K562 (cell line): Measurements from ENCODE around the gene CHN1. TPM values are rescaled to one million over a fixed set of nuclear protein-coding genes. Genes with fewer than 3 reads are reported as not detected.

Experiments used
- ATAC-seq: fragments of 200-7000 bp; cut with Tn5 transposase; 3 replicates; pipeline ENCODE4 v1.9.1; 2020; ENCODE audit warnings: moderate library complexity
- BruUV-seq: library from RNA; stranded (reverse); fragments of 400-500 nt; replicated peaks from 2 replicates; lab custom pipeline; 2021; lab: Mats Ljungman, UMichigan
- CTCF ChIA-PET: fragments of 300-600 bp; formaldehyde crosslinking; extraction: SDS; loops from one replicate; lab custom pipeline; 2021; ENCODE audit warnings: low intra/inter-chr PET ratio; lab: Yijun Ruan, JAX
- POLR2A ChIA-PET: fragments of 300-600, 350-650 bp; sonication (Branson Sonifier 250); formaldehyde crosslinking; extraction: SDS; loops from one replicate; lab custom pipeline; 2021; ENCODE audit warnings: antibody characterized with exemption, inconsistent platforms; lab: Yijun Ruan, JAX
- DNase-seq, 4 experiments: peaks; one replicate each; pipeline versions ENCODE4 v3.0.0 to v3.0.0-alpha.2; 2011 to 2018; ENCODE audit warnings: low spot score in 3 of 4, mixed read lengths in 3 of 4; ENCODE audit errors: extremely low read depth in 1 of 4
- FAIRE-seq: peaks from 2 replicates; lab custom pipeline; 2011; peaks lifted over from hg19 to GRCh38; lab: Jason Lieb, UNC
- H2AFZ ChIP-seq: 2 replicates; pipeline ENCODE4 v1.6.0; 2011; ENCODE audit warnings: low read depth, low read length, control low read depth, inconsistent platforms
- H3K27ac ChIP-seq: fragments of 200-600 bp; 3 replicates; pipeline ENCODE4 v1.8.0; 2011; ENCODE audit warnings: low read depth, mild to moderate bottlenecking, control low read depth, inconsistent platforms, low read length, moderate library complexity, mixed read lengths; ENCODE audit errors: extremely low read depth
- H3K27me3 ChIP-seq, 2 experiments: fragments of 300-600 bp in 1 of 2; 2 replicates in 1 of 2; 3 replicates in 1 of 2; pipeline versions ENCODE4 v1.6.0 to v1.8.0; 2011; ENCODE audit warnings: inconsistent platforms in 2 of 2, low read length in 2 of 2, mild to moderate bottlenecking in 1 of 2, mixed read lengths in 1 of 2, moderate library complexity in 1 of 2; ENCODE audit not compliant: control insufficient read depth in 2 of 2, insufficient read depth in 2 of 2
- H3K36me3 ChIP-seq: fragments of 300-600 bp; 3 replicates; pipeline ENCODE4 v1.8.0; 2011; ENCODE audit warnings: mild to moderate bottlenecking, low read length, inconsistent platforms; ENCODE audit not compliant: control insufficient read depth, insufficient read depth
- H3K4me1 ChIP-seq, 2 experiments: fragments of 200-600 bp in 1 of 2; replicated peaks in 1 of 2; 2 replicates in 1 of 2; 3 replicates in 1 of 2; pipeline versions ENCODE4 v1.5.1 to v1.8.0; 2011; ENCODE audit warnings: inconsistent platforms in 2 of 2, low read length in 2 of 2, mild to moderate bottlenecking in 1 of 2, mixed read lengths in 1 of 2, moderate library complexity in 1 of 2; ENCODE audit not compliant: control insufficient read depth in 2 of 2, insufficient read depth in 2 of 2
- H3K4me2 ChIP-seq: 2 replicates; pipeline ENCODE4 v1.6.1; 2011; ENCODE audit warnings: low read length, control low read depth, inconsistent platforms, mixed read lengths; ENCODE audit not compliant: insufficient read depth
- H3K4me3 ChIP-seq: fragments of 200-600 bp; sonication (generic), shearing (Covaris generic); 2 replicates; pipeline ENCODE4 v1.5.1; 2016; ENCODE audit warnings: control low read depth, inconsistent platforms
- H3K79me2 ChIP-seq: fragments of 200-600 bp; 3 replicates; pipeline ENCODE4 v1.8.0; 2011; ENCODE audit warnings: low read length, inconsistent platforms; ENCODE audit not compliant: control insufficient read depth, insufficient read depth
- H3K9ac ChIP-seq, 2 experiments: 2 replicates each; pipeline versions ENCODE4 v1.6.0 to v1.6.1; 2011; ENCODE audit warnings: low read depth in 2 of 2, low read length in 2 of 2, control low read depth in 1 of 2, inconsistent platforms in 1 of 2, mild to moderate bottlenecking in 1 of 2, mixed read lengths in 1 of 2; ENCODE audit not compliant: insufficient read depth in 1 of 2
- H3K9me1 ChIP-seq: one replicate; pipeline ENCODE4 v1.6.0; 2011; ENCODE audit warnings: inconsistent platforms, mild to moderate bottlenecking, low read length, moderate library complexity; ENCODE audit not compliant: control insufficient read depth, insufficient read depth
- H3K9me3 ChIP-seq: replicated peaks from 2 replicates; pipeline ENCODE4 v1.5.1; 2011; ENCODE audit warnings: low read depth, low read length, inconsistent platforms; ENCODE audit not compliant: control insufficient read depth, insufficient read depth
- H4K20me1 ChIP-seq: replicated peaks from 2 replicates; pipeline ENCODE4 v1.6.1; 2011; ENCODE audit warnings: low read length, inconsistent platforms, mixed read lengths; ENCODE audit not compliant: control insufficient read depth, insufficient read depth
- MAFG ChIP-seq: fragments of 450-650 bp; conservative IDR thresholded peaks from 2 replicates; pipeline ENCODE4 v1.6.1; 2016; ENCODE audit warnings: missing genetic modification characterization, missing compliant biosample characterization
- PCBP1 ChIP-seq: fragments of 200-400 bp; formaldehyde crosslinking; IDR thresholded peaks from 2 replicates; pipeline ENCODE4 v1.6.1; 2018; ENCODE audit warnings: mild to moderate bottlenecking, low read depth, low read length; ENCODE audit not compliant: poor library complexity, severe bottlenecking
- SREBF2 ChIP-seq: sonication (generic); formaldehyde crosslinking; IDR thresholded peaks from 2 replicates; pipeline ENCODE4 v1.4.0; 2020; ENCODE audit warnings: mild to moderate bottlenecking, missing genetic modification reagents
- YBX1 ChIP-seq: fragments of 450-650 bp; IDR thresholded peaks from 2 replicates; pipeline ENCODE4 v1.7.1; 2016; ENCODE audit warnings: mild to moderate bottlenecking
- WGBS: fragments of 100-300 bp; shearing (Covaris generic); methylation state at CpG from one replicate; pipeline ENCODE4 v1.1.6; 2016; ENCODE audit warnings: low coverage, mixed read lengths; ENCODE audit not compliant: insufficient coverage; ENCODE audit errors: missing lambda C conversion rate; 5-methylcytosine and 5-hydroxymethylcytosine counted together
- in situ Hi-C: fragments of 300-500 bp; cut with MboI; formaldehyde crosslinking; loops from 4 replicates; pipeline ENCODE4 v1.15.0; 2018; ENCODE audit warnings: inconsistent platforms, mixed read lengths
- intact Hi-C: fragments of 100-400 bp; cut with micrococcal nuclease; formaldehyde crosslinking; loops from 2 replicates; pipeline ENCODE4 v1.14.2; 2022
- polyA plus RNA-seq, 8 experiments: library from polyadenylated mRNA; depleted of rRNA in 4 of 8; stranded (reverse) in 5 of 8; unstranded in 3 of 8; fragments of >200 nt; fragmentation: Nextera tagmentation in 2 of 8; fragmentation: Illumina TruSeq in 1 of 8; extraction: Ambion mirVana in 2 of 8; extraction: Trizol in 1 of 8; gene quantifications; 2 replicates each; pipeline versions ENCODE4 v1.2.1 to v1.2.3, GENCODE V29; 2011 to 2014; ENCODE audit warnings: inconsistent platforms in 1 of 8, missing spikeins in 1 of 8
- total RNA-seq, 7 experiments: library from RNA; depleted of rRNA in 6 of 7; stranded (reverse); fragments of >200 nt in 6 of 7; fragmentation: Illumina TruSeq in 2 of 7; extraction: Trizol in 2 of 7; gene quantifications; 2 replicates each; pipeline versions ENCODE4 v1.2.1 to v1.2.3, GENCODE V29; 2011 to 2021; ENCODE audit warnings: low replicate concordance in 1 of 7
- TF ChIP-seq, protein P1 (sequence below): fragments of 250-450 bp; sonication (Bioruptor Pico); IDR thresholded peaks from 2 replicates; pipeline ENCODE4 v1.5.1; 2021; ENCODE audit warnings: mild to moderate bottlenecking
- TF ChIP-seq, protein P2 (sequence below): fragments of 450-650 bp; formaldehyde crosslinking; IDR thresholded peaks from 2 replicates; pipeline ENCODE4 v1.4.0; 2020; ENCODE audit warnings: mild to moderate bottlenecking, mixed read lengths

Gene CHN1
- total and polyA plus RNA-seq, 9 of the 15 experiments (the other 6 are each of a cell fraction or from before 2014, with no cell fraction given): 0.17 to 2.0 (median 0.87) TPM

DNA sequence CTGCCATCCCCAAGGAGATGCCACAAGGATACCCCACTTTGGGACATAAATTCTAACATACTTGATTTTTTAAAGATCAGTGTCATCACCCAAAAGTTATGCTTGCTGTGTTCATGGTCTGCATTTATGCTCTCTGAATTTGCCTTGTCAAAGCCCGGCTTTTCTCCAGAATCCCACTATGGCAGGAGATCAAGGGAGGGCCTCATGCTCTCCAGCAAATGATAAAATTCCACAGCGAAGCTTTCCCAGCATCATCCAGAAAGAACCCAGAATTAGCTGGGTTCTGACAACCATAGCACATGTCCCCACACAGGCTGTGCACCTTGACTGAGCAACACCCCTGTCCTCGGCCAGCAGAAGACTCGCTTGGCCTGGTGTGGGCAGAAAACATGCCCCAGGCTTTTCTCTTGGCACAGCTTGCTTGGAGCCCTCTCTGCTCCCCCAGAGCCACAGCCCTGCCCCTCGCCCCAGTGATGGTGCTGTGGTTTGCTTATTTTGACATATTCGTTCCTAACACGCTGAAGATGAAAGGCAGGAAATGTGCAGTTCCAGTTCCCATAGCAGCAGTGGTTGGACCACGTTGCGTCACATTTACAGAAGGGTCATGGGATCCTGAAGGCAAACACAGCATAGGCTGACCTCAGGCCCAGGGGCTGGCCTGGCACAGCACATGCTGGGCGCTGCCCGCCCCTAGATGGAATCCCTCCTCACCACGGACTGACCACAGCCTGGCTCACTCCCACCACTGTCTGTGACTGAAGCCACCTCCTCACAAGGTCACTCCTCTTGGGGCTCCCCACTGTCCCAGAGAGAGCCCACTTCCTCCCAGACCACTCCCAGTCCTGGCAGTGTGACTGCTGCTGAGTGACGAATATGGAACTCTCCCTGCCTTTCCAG lies 226.8 kb downstream of the CHN1 start (continued):
- TF ChIP-seq, protein P1, sequence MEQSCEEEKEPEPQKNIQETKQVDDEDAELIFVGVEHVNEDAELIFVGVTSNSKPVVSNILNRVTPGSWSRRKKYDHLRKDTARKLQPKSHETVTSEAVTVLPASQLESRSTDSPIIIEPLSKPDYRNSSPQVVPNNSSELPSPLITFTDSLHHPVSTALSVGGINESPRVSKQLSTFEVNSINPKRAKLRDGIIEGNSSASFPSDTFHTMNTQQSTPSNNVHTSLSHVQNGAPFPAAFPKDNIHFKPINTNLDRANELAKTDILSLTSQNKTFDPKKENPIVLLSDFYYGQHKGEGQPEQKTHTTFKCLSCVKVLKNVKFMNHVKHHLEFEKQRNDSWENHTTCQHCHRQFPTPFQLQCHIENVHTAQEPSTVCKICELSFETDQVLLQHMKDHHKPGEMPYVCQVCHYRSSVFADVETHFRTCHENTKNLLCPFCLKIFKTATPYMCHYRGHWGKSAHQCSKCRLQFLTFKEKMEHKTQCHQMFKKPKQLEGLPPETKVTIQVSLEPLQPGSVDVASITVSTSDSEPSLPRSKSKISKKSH (CRISPR knock-in tag): no peak

DNA sequence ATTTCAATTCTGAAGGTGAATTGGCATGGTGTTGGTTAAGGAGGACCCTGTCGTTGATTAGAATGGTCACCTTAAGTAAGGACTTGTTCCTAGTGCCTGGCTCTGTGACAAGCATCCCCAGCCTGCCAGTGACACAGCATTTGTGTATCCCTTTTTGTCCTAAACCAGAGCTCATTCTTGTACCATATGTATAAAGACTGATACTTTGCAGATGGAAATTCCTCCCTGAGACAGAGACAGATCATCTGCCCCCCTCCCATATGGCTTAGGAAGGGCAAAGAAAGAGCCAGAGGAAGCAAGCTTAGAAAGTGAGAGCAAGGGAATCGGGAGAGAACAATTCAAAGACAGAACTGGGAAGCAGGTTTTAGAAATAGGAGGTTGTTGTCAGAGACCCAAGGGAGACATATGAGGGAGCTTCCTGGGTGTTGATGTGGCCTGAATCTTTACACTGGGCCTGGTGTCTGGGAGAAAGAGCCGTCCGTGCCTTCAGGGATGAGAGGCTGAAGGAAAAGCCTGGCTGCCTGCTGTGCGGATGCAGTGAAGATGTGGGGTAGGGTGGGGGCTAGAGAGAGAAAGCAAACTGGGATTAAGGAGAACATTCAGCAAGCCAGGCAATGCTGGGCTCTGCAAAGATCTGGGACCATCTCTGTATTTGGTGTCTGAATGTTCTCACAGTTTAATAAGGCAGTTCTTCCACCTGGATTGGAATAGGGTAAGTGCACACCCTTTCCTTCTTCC lies 227.7 kb downstream of the CHN1 start:
- Histone ChIP-seq H3K9me3 (no peaks in the 10 kb centered on the region), H3K36me3 (no peaks in the 10 kb centered on the region), H3K4me1 (no peaks in the 10 kb centered on the region), H2AFZ (no peak overlapping the region), H3K4me2 (no peak overlapping the region), H3K9me1 (no peaks in the 10 kb centered on the region), H4K20me1 (0 out of 2 replicates have a peak, but pooled peaks cover 7% of the 10 kb centered on the region), H3K27me3 (peaks cover 21 to 38% of the 10 kb centered on the region in 2 experiments), H3K9ac (no peak overlapping the region), H3K27ac (no peak overlapping the region), H3K79me2 (no peaks in the 10 kb centered on the region), H3K4me3 (no peak overlapping the region)
- ATAC-seq: no peak
- FAIRE-seq: no peak
- ChIA-PET CTCF (no interaction called here), POLR2A (interaction anchor here (0.7 to 1.0 kb wide), 3 partner anchors 9 to 1324 kb away, joined by 3 to 4 read pairs (median 3); no protein-coding TSS in a partner anchor)
- in situ Hi-C loops: loop anchor here (10.0 kb wide), 1 partner anchor 207 kb away; no protein-coding TSS in a partner anchor
- no peak for DNase-seq
- WGBS: 0% methylated on average over 5 of the region's 5 CpGs
- intact Hi-C loops: no loop called here
- BruUV-seq: no TSS peak
- TF ChIP-seq PCBP1 (no peak), SREBF2 (CRISPR knock-in tag) (no peak), MAFG (no peak), YBX1 (no peak)
- TF ChIP-seq, protein P2, sequence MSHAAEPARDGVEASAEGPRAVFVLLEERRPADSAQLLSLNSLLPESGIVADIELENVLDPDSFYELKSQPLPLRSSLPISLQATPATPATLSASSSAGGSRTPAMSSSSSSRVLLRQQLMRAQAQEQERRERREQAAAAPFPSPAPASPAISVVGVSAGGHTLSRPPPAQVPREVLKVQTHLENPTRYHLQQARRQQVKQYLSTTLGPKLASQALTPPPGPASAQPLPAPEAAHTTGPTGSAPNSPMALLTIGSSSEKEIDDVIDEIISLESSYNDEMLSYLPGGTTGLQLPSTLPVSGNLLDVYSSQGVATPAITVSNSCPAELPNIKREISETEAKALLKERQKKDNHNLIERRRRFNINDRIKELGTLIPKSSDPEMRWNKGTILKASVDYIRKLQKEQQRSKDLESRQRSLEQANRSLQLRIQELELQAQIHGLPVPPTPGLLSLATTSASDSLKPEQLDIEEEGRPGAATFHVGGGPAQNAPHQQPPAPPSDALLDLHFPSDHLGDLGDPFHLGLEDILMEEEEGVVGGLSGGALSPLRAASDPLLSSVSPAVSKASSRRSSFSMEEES (CRISPR knock-in tag): no peak
